ENCODE results near the gene OTUB2.

The OTUB2 gene

GRCh38 chr14:94041551-94042346 is 15.6 kb downstream of the OTUB2 start:
- no peak for DNase-seq

DNA sequence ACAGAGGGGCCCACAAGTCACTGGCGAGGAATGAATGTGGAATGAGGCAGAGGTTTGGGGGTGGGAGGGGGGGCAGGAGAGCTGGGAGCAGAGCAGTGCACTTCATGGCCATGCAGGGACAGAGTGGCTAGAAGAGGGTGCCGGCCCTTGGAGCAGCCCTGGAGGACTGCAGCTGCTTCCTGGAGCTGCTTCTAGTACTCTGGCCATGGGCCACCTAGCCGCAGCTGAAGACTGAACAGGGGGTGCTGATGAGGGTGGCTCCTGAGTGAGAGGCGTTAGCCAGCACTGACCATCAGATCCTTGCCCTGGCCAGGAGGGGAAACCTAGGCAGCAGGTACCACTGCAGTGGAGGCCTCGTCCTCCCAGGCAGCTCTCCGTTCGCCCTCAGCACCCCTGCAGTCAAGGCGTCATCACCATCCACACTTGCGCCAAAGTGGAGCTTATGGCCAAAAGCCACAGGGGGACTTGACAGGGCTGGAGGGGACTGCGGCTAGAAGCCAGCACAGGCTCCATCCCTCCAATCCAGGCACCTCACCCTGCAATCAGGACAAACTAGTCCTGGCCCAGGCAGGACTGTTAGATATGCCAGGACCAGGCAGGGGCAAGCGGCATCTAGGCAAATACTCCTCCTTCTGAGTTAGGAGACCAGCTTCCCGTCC is 16.4 kb downstream of the OTUB2 start:
- DNase-seq = no peak

GRCh38 chr14:94043111-94043755 is 17.1 kb downstream of the OTUB2 start:
- no peak for DNase-seq

- no peak for DNase-seq
These were observed 17.8 kb downstream of the OTUB2 start for GRCh38 chr14:94043756-94044475.

DNA sequence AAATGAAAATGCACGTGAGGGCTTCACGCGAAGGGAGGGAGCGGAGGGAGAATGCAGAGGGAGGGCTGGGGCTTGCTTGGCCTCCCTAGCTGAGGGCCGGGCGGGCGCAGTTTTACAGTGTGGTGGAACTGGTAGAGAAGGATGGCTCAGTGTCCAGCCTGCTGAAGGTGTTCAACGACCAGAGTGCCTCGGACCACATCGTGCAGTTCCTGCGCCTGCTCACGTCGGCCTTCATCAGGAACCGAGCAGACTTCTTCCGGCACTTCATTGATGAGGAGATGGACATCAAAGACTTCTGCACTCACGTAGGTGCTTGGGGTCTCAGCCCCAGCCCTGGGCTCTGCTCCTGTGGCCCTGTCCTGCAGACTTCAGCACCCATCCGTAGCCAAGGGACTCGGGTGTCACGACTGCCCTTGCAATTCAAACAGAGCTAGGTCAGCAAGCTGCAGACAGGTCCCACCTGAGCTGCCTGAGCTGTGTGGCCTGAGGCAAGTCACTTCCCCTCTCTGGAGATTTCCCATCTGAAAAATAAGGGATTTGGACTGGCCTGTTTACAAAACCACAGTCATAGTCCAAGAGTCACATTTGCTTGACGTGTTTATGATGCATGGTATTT is 18.4 kb downstream of the OTUB2 start:
- DNase-seq = no peak

DNA sequence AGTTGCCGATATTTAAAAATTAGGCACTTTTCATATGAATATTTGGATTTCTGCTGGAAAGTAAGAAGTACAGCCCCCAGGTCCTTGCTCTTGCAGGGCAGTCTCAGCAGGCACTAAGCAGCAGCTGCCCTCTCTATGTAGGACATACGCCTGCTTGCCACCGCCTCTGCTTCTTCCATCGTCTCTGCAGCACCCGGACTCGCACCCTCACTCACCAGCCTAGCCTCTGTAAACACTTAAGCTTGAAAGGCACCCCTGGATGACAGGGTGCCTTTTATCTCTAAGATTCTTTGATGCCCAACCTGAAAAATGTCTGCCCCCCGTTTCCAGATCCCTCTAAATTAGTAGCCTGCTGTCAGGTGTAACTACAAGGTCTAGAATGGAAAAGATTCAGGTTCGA is 19.0 kb downstream of the OTUB2 start:
- DNase-seq = no peak

GRCh38 chr14:94045563-94046345 is 19.6 kb downstream of the OTUB2 start:
- no peak for DNase-seq

DNA sequence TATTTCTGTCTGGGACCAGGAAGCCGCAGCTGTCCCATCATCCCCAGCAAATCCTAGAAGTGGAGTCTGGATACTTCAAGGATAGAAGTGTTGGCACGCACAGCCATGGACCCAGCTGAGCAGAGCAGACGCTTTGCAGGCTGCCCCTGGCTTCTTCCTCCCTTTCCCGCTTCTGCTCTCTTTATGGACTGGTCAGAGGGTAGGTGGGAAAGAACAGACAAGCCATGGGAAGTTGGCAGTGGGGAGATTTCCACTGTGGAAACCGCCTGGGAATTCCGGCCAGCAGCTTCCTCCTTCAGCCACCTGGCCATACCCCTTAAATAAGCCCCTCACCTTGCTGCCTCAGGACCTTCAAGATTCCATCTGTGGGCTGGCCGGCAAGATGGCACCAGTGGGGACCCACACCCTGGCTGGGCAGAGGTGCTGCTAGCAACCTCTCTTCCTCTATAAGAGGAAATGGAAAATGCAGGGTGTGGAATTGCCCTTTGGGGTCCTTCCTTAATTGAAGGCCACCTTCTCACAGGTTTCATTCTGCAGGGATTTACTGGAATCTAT is 20.6 kb downstream of the OTUB2 start:
- DNase-seq = no peak

DNA sequence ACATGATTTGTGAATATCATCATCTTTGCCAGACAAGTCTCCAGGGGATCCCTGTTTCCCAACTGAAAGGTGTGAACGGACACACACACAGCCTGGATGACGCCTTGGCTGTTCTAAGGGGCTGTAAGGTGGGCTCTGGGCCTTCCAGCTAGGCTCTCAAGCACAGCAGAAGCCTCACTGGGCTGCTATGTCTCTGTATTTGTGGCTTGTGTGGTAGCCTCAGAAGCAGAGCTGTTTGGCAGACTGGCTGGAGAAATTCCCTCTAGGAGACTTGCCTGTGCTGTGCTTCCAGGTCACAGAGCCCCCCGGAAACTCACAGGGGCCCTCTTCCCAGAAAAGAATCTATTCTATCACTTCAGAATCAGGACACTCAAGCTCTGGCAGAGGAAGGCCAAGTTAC is 21.4 kb downstream of the OTUB2 start:
- no peak for DNase-seq

DNA sequence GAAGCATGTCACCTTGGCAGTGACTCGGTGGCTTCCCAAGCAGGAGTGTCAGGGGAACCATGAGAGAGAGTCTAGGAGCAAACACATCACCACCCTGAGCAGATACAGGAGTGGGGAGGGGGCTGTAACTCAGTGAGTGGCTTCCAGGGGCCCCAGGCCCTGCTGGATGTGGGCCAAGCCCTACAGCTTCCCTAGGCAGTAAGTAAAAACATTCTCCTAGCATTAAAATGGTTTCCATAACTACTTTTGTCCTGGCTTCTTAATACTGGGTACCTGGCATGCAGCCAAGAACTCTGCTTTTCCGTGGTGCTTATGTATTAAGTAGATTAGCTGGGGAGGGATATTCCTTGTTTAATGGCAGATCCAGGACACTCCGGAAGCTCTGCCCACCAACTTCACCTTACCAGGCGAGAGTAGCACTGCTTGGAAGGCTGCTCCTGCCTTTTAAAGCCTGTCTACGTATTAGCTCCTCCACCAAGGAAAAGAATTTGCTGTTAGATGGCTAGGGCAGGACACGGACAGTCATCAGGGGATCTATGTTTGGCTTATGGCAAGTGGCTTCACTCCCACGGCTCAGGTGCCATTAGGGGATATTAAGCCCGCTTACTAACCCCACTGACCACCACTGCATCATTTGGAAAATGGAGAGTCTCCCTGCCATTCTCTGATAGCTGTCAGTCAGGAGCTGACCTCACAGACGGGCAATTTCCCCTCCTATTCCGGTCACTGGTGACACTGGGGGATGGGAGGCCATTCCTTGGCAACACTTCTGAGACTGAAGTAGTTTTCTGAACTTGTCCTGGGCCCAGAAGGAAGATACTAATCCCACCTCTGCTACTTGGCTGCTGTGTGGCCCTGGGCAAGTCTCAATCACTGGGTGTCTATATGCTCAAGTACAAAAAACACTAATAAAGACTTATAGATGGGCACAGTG is 22.8 kb downstream of the OTUB2 start:
- DNase-seq = no peak

- no peak for DNase-seq
These were observed 23.5 kb downstream of the OTUB2 start for GRCh38 chr14:94049625-94050023.

DNA sequence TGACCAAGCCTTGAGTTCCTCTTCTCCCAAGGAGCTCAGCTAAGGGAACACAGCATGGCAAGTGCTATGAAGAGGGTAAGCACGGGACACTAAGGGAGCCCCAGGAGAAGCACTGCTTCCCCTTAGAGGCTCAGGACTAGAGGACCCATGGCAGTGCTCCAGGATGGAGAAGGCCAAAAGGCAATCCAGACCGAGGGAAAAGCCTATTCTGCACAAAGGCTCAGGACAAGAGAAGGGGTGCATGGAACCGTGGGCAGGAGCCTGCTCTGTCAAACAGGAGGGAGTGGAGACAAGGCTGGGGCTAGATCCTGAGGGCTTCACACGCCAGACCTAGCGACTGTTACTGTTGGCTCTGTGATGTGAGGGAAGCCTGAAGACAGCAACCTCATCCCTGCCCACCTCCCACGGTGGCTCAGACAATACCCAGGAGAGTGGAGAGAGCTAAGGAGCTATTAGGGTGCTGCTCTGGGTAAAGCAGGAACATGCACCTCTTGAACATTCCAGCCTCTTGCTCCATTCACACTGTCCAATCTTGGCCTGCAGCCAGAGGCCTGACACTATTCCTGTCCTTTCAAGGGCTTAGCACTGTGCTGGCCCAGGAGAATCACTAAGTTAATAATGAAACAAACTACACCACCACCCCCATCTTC is 24.2 kb downstream of the OTUB2 start:
- no peak for DNase-seq

- no peak for DNase-seq
These were observed 25.0 kb downstream of the OTUB2 start for GRCh38 chr14:94051115-94051514.

- no peak for DNase-seq
These were observed 25.6 kb downstream of the OTUB2 start for GRCh38 chr14:94051779-94052178.

DNA sequence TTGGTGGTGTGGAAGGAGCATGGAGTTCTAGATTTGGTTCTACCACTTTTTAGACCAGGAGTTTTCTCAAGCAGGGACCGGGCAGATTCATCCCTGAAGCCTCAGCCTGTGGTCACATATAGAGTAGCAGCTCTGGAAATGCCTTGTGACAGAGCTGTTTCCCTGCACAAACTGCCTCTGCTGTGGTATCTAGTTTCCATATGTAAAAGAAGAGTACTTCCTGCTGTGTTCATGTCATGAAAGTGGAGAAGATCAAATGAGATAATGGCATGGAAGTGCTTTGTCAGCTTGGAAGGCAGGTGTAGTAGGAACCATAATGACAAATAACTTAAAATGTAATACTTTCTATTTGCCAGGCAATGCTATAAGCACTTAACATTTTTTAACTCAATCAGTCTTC is 26.1 kb downstream of the OTUB2 start:
- DNase-seq = no peak

GRCh38 chr14:94052662-94053061 is 26.5 kb downstream of the OTUB2 start:
- DNase-seq = no peak

- no peak for DNase-seq
These were observed 28.3 kb downstream of the OTUB2 start for GRCh38 chr14:94054401-94054800.

- DNase-seq = no peak
These were observed 28.8 kb downstream of the OTUB2 start for GRCh38 chr14:94054936-94055335.

GRCh38 chr14:94056579-94057308 is 30.6 kb downstream of the OTUB2 start:
- peak; percentile 30 to 62 (median 33) for DNase-seq

Measured in suppressor macrophage treated with lipopolysaccharide for 1 hour (primary cell).